HEK293 (cell line): ENCODE results near the gene TBX1.

Experiments used
- CTCF ChIA-PET: fragments of 350-600 bp; formaldehyde crosslinking; extraction: SDS; loops from one replicate; lab custom pipeline; 2021; ENCODE audit warnings: antibody characterized with exemption; lab: Yijun Ruan, JAX
- POLR2A ChIA-PET: fragments of 300-600 bp; formaldehyde crosslinking; extraction: SDS; loops from one replicate; lab custom pipeline; 2020; ENCODE audit warnings: antibody characterized with exemption, inconsistent platforms; lab: Yijun Ruan, JAX
- H3K27ac ChIP-seq: fragments of 200-500 bp; sonication (Bioruptor generic); 2 replicates; pipeline ENCODE4 v1.5.1; 2014; ENCODE audit warnings: low read depth, low read length, control low read depth, inconsistent platforms; ENCODE audit errors: extremely low read depth
- H3K36me3 ChIP-seq, 2 experiments: fragments of 200-500 bp in 1 of 2; sonication (Bioruptor generic) in 1 of 2; 1 replicate in 1 of 2; 2 replicates in 1 of 2; pipeline ENCODE4 v1.5.1; 2014 to 2017; ENCODE audit warnings: inconsistent platforms in 2 of 2, low read length in 2 of 2; ENCODE audit not compliant: control insufficient read depth in 2 of 2, insufficient read depth in 1 of 2
- H3K4me1 ChIP-seq: fragments of 200-500 bp; sonication (Bioruptor generic); 2 replicates; pipeline ENCODE4 v1.5.1; 2014; ENCODE audit warnings: mild to moderate bottlenecking, low read length, inconsistent platforms; ENCODE audit not compliant: control insufficient read depth, insufficient read depth
- H3K4me3 ChIP-seq: 2 replicates; pipeline ENCODE4 v1.5.1; 2011; ENCODE audit warnings: low read depth, mild to moderate bottlenecking, control low read depth, low read length, moderate library complexity
- H3K9me3 ChIP-seq: fragments of 200-500 bp; sonication (Bioruptor generic); 2 replicates; pipeline ENCODE4 v1.5.1; 2014; ENCODE audit warnings: low read depth, low read length, inconsistent platforms; ENCODE audit not compliant: control insufficient read depth, insufficient read depth
- GLIS1 ChIP-seq: fragments of 450-650 bp; formaldehyde crosslinking; IDR thresholded peaks from 2 replicates; pipeline ENCODE4 v1.5.1; 2016; ENCODE audit warnings: missing biosample characterization, missing genetic modification characterization
- HOXD13 ChIP-seq: sonication (generic); formaldehyde crosslinking; IDR thresholded peaks from 2 replicates; pipeline ENCODE4 v1.8.0; 2022; ENCODE audit warnings: missing genetic modification reagents, borderline replicate concordance
- TRIM28 ChIP-seq: IDR thresholded peaks from 2 replicates; pipeline ENCODE4 v1.6.1; 2011; ENCODE audit warnings: low read length, control low read depth, borderline replicate concordance
- ZBTB17 ChIP-seq: fragments of 450-650 bp; formaldehyde crosslinking; IDR thresholded peaks from 2 replicates; pipeline ENCODE4 v1.5.1; 2016; ENCODE audit warnings: missing biosample characterization, missing genetic modification characterization
- ZBTB7A ChIP-seq: fragments of 450-650 bp; formaldehyde crosslinking; IDR thresholded peaks from 2 replicates; pipeline ENCODE4 v1.5.1; 2016; ENCODE audit warnings: low read depth, missing biosample characterization, missing genetic modification characterization
- ZFP3 ChIP-seq: fragments of 450-650 bp; formaldehyde crosslinking; IDR thresholded peaks from 2 replicates; pipeline ENCODE4 v1.5.1; 2016; ENCODE audit warnings: low read depth, missing biosample characterization, missing genetic modification characterization
- ZNF121 ChIP-seq: fragments of 450-650 bp; formaldehyde crosslinking; IDR thresholded peaks from 2 replicates; pipeline ENCODE4 v1.5.1; 2016; ENCODE audit warnings: missing biosample characterization, missing genetic modification characterization
- ZNF157 ChIP-seq: fragments of 450-650 bp; formaldehyde crosslinking; IDR thresholded peaks from 2 replicates; pipeline ENCODE4 v1.5.1; 2016; ENCODE audit warnings: missing biosample characterization, missing genetic modification characterization
- ZNF501 ChIP-seq: fragments of 450-650 bp; formaldehyde crosslinking; IDR thresholded peaks from 2 replicates; pipeline ENCODE4 v1.5.1; 2016; ENCODE audit warnings: missing biosample characterization, missing genetic modification characterization
- ZNF707 ChIP-seq: fragments of 450-650 bp; formaldehyde crosslinking; IDR thresholded peaks from 2 replicates; pipeline ENCODE4 v1.5.1; 2016; ENCODE audit warnings: missing biosample characterization, missing genetic modification characterization
- ZNF747 ChIP-seq: fragments of 450-650 bp; formaldehyde crosslinking; IDR thresholded peaks from 2 replicates; pipeline ENCODE4 v1.5.1; 2016; ENCODE audit warnings: missing biosample characterization, missing genetic modification characterization
- ZNF776 ChIP-seq: fragments of 450-650 bp; formaldehyde crosslinking; IDR thresholded peaks from 2 replicates; pipeline ENCODE4 v1.5.0; 2017; ENCODE audit warnings: missing biosample characterization, missing genetic modification characterization, borderline replicate concordance
- ZSCAN30 ChIP-seq: fragments of 450-650 bp; IDR thresholded peaks from 2 replicates; pipeline ENCODE4 v1.5.1; 2018; ENCODE audit warnings: missing biosample characterization, mild to moderate bottlenecking, missing genetic modification characterization, moderate library complexity
- TF ChIP-seq, protein P1 (sequence below): fragments of 450-650 bp; formaldehyde crosslinking; IDR thresholded peaks from 2 replicates; pipeline ENCODE4 v1.5.1; 2016; ENCODE audit warnings: missing biosample characterization, missing genetic modification characterization
- TF ChIP-seq, protein P2 (sequence below): fragments of 450-650 bp; formaldehyde crosslinking; IDR thresholded peaks from 2 replicates; pipeline ENCODE4 v1.5.1; 2017; ENCODE audit warnings: missing biosample characterization, missing genetic modification characterization
- TF ChIP-seq, protein P3 (sequence below): fragments of 450-650 bp; formaldehyde crosslinking; IDR thresholded peaks from 2 replicates; pipeline ENCODE4 v1.5.1; 2016; ENCODE audit warnings: missing biosample characterization, missing genetic modification characterization, low read depth

TBX1 gene

DNA sequence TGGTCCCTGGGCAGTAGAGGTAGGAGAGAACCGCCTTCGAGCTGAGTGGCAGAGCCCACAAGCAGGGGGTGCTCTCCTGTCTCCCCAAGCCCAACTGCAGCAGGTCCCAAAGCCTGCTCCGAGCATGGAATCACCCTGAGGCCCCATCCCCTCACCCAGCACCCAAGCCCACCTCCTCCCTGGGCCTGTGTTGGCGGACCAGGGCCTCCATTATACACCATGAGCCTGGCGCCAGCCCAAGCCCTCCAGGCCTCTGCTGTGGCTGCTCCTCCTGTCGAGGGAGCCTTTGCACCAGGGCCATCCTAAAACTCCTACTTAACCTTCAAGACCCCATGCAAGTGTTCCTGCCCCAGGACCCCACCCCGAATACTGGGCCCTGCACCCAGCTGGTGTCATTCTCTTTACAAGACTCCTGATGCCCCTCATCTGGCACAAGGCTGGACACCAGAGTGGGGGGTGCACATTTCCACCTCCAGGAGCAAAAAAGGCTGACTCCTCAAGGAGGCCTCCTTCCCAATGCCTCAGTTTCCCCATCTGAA, 20.6 kb upstream of the TBX1 start:
- Histone ChIP-seq H3K4me3 (no peak overlapping the region), H3K36me3 (no peaks in the 10 kb centered on the region), H3K9me3 (no peaks in the 10 kb centered on the region), H3K4me1 (no peaks in the 10 kb centered on the region), H3K27ac (no peak overlapping the region)
- no peak for TF ChIP-seq ZSCAN30 (tag by site-specific recombination)
- TF ChIP-seq HOXD13: no peak
- no peak for TF ChIP-seq ZNF501
- TF ChIP-seq ZFP3 (tag by site-specific recombination): peak; percentile 93
- CTCF ChIA-PET: interaction anchor here (2.6 to 4.0 kb wide), 2 partner anchors 10 to 13 kb away, joined by 10 to 25 read pairs; no protein-coding TSS in a partner anchor
- POLR2A ChIA-PET: no interaction called here

DNA sequence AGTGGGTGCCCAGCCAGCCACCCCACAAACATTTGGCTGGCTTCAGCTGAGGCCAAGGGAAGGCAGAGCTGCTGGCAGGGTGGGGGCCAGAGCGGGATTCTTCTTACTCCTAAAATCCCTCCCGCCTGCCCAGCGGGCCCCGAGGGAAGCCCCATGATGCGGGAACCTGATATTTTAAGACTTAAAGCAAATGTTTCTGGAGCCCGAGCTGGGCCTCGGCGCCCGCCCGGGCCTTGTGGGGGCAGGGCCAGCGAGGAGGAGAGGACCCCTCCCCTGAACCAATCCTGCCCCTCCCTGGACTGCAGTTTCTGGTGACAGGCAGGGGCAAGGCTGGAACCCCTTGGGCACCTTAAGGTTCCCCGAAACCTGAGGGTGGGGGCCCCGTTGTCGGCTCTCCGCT, 20.0 kb upstream of the TBX1 start:
- H3K36me3 ChIP-seq: no peaks in the 10 kb centered on the region
- no peaks in the 10 kb centered on the region for H3K9me3 ChIP-seq
- H3K4me3 ChIP-seq: no peak overlapping the region
- TF ChIP-seq ZNF157 (tag by site-specific recombination) (no peak), ZBTB7A (tag by site-specific recombination) (no peak), ZNF747 (no peak), ZNF776 (no peak)
- TF ChIP-seq, protein P1, sequence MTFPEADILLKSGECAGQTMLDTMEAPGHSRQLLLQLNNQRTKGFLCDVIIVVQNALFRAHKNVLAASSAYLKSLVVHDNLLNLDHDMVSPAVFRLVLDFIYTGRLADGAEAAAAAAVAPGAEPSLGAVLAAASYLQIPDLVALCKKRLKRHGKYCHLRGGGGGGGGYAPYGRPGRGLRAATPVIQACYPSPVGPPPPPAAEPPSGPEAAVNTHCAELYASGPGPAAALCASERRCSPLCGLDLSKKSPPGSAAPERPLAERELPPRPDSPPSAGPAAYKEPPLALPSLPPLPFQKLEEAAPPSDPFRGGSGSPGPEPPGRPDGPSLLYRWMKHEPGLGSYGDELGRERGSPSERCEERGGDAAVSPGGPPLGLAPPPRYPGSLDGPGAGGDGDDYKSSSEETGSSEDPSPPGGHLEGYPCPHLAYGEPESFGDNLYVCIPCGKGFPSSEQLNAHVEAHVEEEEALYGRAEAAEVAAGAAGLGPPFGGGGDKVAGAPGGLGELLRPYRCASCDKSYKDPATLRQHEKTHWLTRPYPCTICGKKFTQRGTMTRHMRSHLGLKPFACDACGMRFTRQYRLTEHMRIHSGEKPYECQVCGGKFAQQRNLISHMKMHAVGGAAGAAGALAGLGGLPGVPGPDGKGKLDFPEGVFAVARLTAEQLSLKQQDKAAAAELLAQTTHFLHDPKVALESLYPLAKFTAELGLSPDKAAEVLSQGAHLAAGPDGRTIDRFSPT (tag by site-specific recombination): no peak
- H3K4me1 ChIP-seq: no peaks in the 10 kb centered on the region
- H3K27ac ChIP-seq: no peak overlapping the region
- ChIA-PET POLR2A (no interaction called here), CTCF (interaction anchor here (2.6 to 4.0 kb wide), 2 partner anchors 10 to 13 kb away, joined by 10 to 25 read pairs; no protein-coding TSS in a partner anchor)

DNA sequence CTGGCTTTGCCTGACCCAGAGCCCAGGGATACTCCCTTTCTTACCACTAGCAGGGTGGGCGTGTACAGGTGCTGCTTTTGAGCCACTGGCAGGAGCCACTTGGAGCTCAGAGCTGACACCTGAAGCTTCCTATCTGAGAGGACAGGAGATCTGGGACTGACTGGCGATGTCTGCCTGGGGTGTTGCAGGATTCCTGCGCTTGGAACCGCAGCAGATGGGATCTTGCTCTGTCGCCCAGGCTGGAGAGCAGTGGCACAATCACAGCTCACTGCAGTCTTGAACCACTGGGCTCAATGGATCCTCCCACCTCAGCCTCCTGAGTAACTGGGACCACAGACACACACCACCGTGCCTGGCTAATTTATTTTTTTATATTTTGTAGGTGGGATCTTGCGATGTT, 19.5 kb upstream of the TBX1 start:
- Histone ChIP-seq H3K36me3 (no peaks in the 10 kb centered on the region), H3K4me3 (no peak overlapping the region), H3K27ac (no peak overlapping the region), H3K9me3 (no peaks in the 10 kb centered on the region), H3K4me1 (no peaks in the 10 kb centered on the region)
- TF ChIP-seq ZNF707 (tag by site-specific recombination) (no peak), ZNF121 (tag by site-specific recombination) (peak; percentile 87), ZBTB17 (tag by site-specific recombination) (peak; percentile 92), TRIM28 (no peak)
- TF ChIP-seq, protein P2, sequence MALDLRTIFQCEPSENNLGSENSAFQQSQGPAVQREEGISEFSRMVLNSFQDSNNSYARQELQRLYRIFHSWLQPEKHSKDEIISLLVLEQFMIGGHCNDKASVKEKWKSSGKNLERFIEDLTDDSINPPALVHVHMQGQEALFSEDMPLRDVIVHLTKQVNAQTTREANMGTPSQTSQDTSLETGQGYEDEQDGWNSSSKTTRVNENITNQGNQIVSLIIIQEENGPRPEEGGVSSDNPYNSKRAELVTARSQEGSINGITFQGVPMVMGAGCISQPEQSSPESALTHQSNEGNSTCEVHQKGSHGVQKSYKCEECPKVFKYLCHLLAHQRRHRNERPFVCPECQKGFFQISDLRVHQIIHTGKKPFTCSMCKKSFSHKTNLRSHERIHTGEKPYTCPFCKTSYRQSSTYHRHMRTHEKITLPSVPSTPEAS (tag by site-specific recombination): no peak
- CTCF ChIA-PET: interaction anchor here (2.6 to 4.0 kb wide), 2 partner anchors 11 to 12 kb away, joined by 10 to 25 read pairs; no protein-coding TSS in a partner anchor
- POLR2A ChIA-PET: no interaction called here

GRCh38 chr22:19742160-19743066, 18.2 kb upstream of the TBX1 start:
- TF ChIP-seq, protein P3, sequence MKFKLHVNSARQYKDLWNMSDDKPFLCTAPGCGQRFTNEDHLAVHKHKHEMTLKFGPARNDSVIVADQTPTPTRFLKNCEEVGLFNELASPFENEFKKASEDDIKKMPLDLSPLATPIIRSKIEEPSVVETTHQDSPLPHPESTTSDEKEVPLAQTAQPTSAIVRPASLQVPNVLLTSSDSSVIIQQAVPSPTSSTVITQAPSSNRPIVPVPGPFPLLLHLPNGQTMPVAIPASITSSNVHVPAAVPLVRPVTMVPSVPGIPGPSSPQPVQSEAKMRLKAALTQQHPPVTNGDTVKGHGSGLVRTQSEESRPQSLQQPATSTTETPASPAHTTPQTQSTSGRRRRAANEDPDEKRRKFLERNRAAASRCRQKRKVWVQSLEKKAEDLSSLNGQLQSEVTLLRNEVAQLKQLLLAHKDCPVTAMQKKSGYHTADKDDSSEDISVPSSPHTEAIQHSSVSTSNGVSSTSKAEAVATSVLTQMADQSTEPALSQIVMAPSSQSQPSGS: no peak
- peak; percentile 41; the same call in 1 of the 2 replicates for TF ChIP-seq GLIS1 (tag by site-specific recombination)
- TF ChIP-seq, all 188 proteins: peak for 1
- CTCF ChIA-PET: interaction anchor here (1.3 to 4.0 kb wide), 3 partner anchors 11 to 168 kb away, joined by 5 to 25 read pairs (median 10); no protein-coding TSS in a partner anchor
- H3K27ac ChIP-seq: no peak overlapping the region
- H3K4me3 ChIP-seq: no peak overlapping the region
- no peaks in the 10 kb centered on the region for H3K36me3 ChIP-seq
- POLR2A ChIA-PET: no interaction called here
- H3K9me3 ChIP-seq: no peaks in the 10 kb centered on the region
- no peaks in the 10 kb centered on the region for H3K4me1 ChIP-seq
